ENCODE results near the gene LMOD2. TPM values are rescaled to one million over a fixed set of nuclear protein-coding genes. Genes with fewer than 3 reads are reported as not detected.
A peak's percentile ranks its signal among the peaks of the same experiment; 100 is the strongest.

The LMOD2 gene
- total RNA-seq, 1 donor from 2014 or later = not detected

DNA sequence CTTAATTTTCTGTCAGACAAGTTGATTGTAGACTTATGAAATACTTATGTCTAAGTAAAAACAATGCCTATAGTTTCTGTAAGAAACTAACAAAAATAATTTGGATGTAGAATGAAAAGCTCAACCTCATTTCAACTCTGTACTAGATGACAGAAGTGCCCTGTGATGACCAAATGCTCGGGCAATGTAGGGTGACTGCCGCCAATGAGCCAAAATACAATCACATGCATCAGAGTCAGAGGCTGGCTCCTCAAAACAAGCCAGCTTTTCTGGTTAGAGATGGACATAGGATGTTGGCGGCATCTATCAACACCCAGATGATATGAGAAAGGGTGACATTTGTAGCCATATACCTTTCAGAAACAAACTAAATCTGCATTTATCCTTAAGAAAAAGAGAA, 23.9 kb downstream of the LMOD2 start:
- H3K27me3 Mint-ChIP-seq (ENCODE audit: low read depth) = no peaks in the 10 kb centered on the region

DNA sequence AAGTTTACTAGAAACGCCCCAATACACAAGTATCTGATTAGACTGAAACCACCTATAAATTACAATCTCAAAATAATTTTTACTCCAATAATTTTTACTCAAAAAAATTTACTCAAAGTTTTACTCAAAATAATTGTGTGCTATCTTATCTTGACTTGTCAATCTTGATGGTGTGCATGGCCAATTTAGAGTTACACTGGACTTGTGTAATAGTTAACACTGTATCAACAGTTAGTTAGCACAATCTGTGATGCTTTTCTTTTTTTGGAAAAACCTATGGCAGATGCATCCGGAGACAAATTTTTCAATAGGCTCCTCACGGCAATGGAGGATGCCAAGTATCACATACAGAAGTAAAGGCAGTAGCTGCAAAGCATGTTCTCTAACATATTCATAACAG, 24.9 kb downstream of the LMOD2 start:
- H3K4me3 Mint-ChIP-seq = no peak overlapping the region
- H3K4me1 Mint-ChIP-seq = no peaks in the 10 kb centered on the region
- H3K9me3 Mint-ChIP-seq = no peaks in the 10 kb centered on the region
- TF ChIP-seq, protein P1, sequence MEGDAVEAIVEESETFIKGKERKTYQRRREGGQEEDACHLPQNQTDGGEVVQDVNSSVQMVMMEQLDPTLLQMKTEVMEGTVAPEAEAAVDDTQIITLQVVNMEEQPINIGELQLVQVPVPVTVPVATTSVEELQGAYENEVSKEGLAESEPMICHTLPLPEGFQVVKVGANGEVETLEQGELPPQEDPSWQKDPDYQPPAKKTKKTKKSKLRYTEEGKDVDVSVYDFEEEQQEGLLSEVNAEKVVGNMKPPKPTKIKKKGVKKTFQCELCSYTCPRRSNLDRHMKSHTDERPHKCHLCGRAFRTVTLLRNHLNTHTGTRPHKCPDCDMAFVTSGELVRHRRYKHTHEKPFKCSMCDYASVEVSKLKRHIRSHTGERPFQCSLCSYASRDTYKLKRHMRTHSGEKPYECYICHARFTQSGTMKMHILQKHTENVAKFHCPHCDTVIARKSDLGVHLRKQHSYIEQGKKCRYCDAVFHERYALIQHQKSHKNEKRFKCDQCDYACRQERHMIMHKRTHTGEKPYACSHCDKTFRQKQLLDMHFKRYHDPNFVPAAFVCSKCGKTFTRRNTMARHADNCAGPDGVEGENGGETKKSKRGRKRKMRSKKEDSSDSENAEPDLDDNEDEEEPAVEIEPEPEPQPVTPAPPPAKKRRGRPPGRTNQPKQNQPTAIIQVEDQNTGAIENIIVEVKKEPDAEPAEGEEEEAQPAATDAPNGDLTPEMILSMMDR (conservative IDR thresholded peaks at IDR 0.05) = no peak
- no peaks in the 10 kb centered on the region for H3K27me3 Mint-ChIP-seq (ENCODE audit: low read depth)
- H3K36me3 Mint-ChIP-seq (ENCODE audit: low read depth) = peaks cover 10% of the 10 kb centered on the region
- H3K27ac Mint-ChIP-seq (ENCODE audit: unreplicated experiment) = no peak overlapping the region
- DNase-seq (ENCODE audit: low read depth, low spot score) = no peak

More for the DNA sequence above, 23.9 kb downstream of the LMOD2 start:
- Mint-ChIP-seq H3K4me1 (no peaks in the 10 kb centered on the region), H3K9me3 (no peaks in the 10 kb centered on the region), H3K36me3 (ENCODE audit: low read depth) (peaks cover 10% of the 10 kb centered on the region), H3K4me3 (no peak overlapping the region), H3K27ac (ENCODE audit: unreplicated experiment) (no peak overlapping the region)
- TF ChIP-seq, protein P1 (conservative IDR thresholded peaks at IDR 0.05) = no peak
- DNase-seq (ENCODE audit: low read depth, low spot score) = no peak

DNA sequence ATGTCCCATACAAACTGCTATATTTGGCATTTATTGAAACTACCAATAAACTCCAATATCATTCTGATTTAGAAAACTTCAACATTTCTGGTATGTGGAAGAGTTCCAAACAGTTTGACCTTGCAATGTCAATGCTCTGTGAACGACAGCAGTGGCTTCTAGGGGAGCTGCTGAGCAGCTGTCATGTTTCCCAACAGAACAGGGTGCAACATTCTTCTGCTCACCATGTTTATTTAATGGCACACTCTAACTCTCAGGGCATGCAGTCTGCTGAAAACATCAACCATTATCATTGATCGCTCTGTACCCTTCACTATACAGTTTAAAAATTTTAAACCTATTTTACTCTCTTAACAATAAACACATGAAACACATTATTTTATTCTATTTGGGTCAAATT, 25.9 kb downstream of the LMOD2 start:
- H3K27me3 Mint-ChIP-seq (ENCODE audit: low read depth) = no peaks in the 10 kb centered on the region
- no peaks in the 10 kb centered on the region for H3K4me1 Mint-ChIP-seq
- peaks cover 10% of the 10 kb centered on the region for H3K36me3 Mint-ChIP-seq (ENCODE audit: low read depth)
- DNase-seq (ENCODE audit: low read depth, low spot score) = no peak
- H3K4me3 Mint-ChIP-seq = no peak overlapping the region
- H3K9me3 Mint-ChIP-seq = no peaks in the 10 kb centered on the region
- TF ChIP-seq, protein P1 (conservative IDR thresholded peaks at IDR 0.05) = no peak
- no peak overlapping the region for H3K27ac Mint-ChIP-seq (ENCODE audit: unreplicated experiment)

DNA sequence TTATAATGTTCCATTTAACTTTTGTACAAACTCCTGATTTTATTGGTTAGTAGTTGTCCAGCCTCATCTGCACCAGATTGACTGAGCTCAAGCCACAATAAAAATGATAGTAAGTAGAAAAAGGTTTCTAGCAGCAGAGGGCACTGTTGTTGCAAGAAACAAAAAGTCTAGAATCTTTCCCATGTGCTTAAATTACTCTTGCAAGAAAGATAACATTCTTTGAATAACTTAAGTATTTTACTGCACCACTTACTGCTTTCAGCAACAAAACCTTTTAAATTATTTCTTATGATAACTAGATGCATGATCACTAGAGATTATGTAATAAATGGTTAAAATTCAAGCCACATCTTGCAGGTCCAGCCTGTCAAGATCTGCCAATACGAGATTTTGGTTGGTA, 27.0 kb downstream of the LMOD2 start:
- Mint-ChIP-seq H3K9me3 (no peaks in the 10 kb centered on the region), H3K27ac (ENCODE audit: unreplicated experiment) (no peak overlapping the region), H3K27me3 (ENCODE audit: low read depth) (no peaks in the 10 kb centered on the region), H3K36me3 (ENCODE audit: low read depth) (peaks cover 13% of the 10 kb centered on the region), H3K4me3 (no peak overlapping the region), H3K4me1 (no peaks in the 10 kb centered on the region)
- peak; percentile 12 for DNase-seq (ENCODE audit: low read depth, low spot score)
- TF ChIP-seq, protein P1 (conservative IDR thresholded peaks at IDR 0.05) = peak; percentile 76

DNA sequence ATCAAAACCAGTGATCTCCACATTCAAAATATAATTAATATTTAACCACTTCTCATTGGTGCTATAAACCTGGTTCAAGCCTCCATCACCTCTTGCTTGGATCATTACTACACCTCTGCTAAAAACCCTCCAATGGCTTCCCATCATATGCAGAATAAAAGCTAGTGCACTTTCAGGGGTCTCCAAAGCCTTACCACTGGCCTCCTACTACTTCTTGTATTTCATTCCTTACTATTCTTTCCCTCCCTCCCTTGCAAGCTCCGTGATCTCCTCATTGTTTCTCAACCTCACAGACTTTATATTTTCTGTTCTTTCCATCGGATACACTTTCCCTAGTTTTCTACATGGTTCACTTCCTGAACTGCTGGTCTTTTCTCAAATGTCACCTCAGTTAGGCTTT, 31.5 kb downstream of the LMOD2 start:
- Mint-ChIP-seq H3K4me1 (no peaks in the 10 kb centered on the region), H3K27ac (ENCODE audit: unreplicated experiment) (peak overlapping the region; percentile 1), H3K9me3 (no peaks in the 10 kb centered on the region), H3K27me3 (ENCODE audit: low read depth) (no peaks in the 10 kb centered on the region), H3K4me3 (no peak overlapping the region), H3K36me3 (ENCODE audit: low read depth) (peaks cover 5% of the 10 kb centered on the region)
- DNase-seq (ENCODE audit: low read depth, low spot score) = no peak
- TF ChIP-seq, protein P1 (conservative IDR thresholded peaks at IDR 0.05) = no peak

DNA sequence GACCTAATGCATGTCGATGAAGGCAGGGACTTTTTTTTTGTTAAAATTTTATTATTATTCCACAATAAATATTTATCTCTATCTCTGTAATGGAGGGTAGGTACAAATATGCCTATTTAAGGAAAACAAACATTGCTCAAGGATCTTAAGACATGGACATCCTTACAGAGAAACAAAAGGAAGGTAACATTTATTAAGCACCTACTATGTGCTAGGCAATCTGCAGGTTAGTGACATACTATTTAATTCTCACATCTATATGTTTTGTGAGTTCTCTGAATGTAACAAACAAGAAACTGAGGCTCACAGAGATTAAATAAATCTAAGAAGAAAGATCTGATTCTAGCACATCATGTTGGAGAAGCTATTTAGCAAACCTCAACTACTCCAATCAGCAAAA, 32.1 kb downstream of the LMOD2 start:
- no peaks in the 10 kb centered on the region for H3K4me1 Mint-ChIP-seq
- H3K36me3 Mint-ChIP-seq (ENCODE audit: low read depth) = peaks cover 8% of the 10 kb centered on the region
- TF ChIP-seq, protein P1 (conservative IDR thresholded peaks at IDR 0.05) = no peak
- H3K27me3 Mint-ChIP-seq (ENCODE audit: low read depth) = no peaks in the 10 kb centered on the region
- H3K4me3 Mint-ChIP-seq = no peak overlapping the region
- H3K9me3 Mint-ChIP-seq = no peaks in the 10 kb centered on the region
- H3K27ac Mint-ChIP-seq (ENCODE audit: unreplicated experiment) = no peak overlapping the region
- DNase-seq (ENCODE audit: low read depth, low spot score) = no peak
